Gastrocnemius medialis (tissue), 4 donors: ENCODE results near the gene TERB1. TPM values are rescaled to one million over a fixed set of nuclear protein-coding genes. Genes with fewer than 3 reads are reported as not detected.

Experiments used
- ATAC-seq, 2 donors: fragments of 150-250 bp; one replicate each; pipeline ENCODE4 v1.9.1; 2016
- DNase-seq, 2 donors: peaks; one replicate each; pipeline ENCODE4 v3.0.0-alpha.2; 2019
- H3K27ac ChIP-seq, 4 donors: fragments of 200-600 bp; sonication (generic); 1 replicate in 1 of 4; 2 replicates in 3 of 4; pipeline ENCODE4 v1.5.1; 2016 to 2018; ENCODE audit warnings: mild to moderate bottlenecking in 2 of 4, moderate library complexity in 1 of 4
- H3K27me3 ChIP-seq, 3 donors: fragments of 200-600 bp; sonication (generic) in 2 of 3; 1 replicate in 1 of 3; 2 replicates in 2 of 3; pipeline versions ENCODE4 v1.5.1 to v1.6.0; 2016 to 2019; ENCODE audit warnings: mild to moderate bottlenecking in 1 of 3, moderate library complexity in 1 of 3
- H3K36me3 ChIP-seq, 2 donors: fragments of 200-600 bp; sonication (generic) in 1 of 2; one replicate each; pipeline ENCODE4 v1.5.1; 2017 to 2018
- H3K4me1 ChIP-seq, 2 donors: fragments of 200-600 bp; sonication (generic) in 1 of 2; one replicate each; pipeline ENCODE4 v1.5.1; 2016 to 2017; ENCODE audit warnings: mild to moderate bottlenecking in 2 of 2
- H3K4me3 ChIP-seq, 4 donors: fragments of 200-600 bp; sonication (generic) in 3 of 4; 1 replicate in 1 of 4; 2 replicates in 3 of 4; pipeline ENCODE4 v1.5.1; 2016 to 2019; ENCODE audit warnings: mild to moderate bottlenecking in 2 of 4
- H3K9me3 ChIP-seq, 3 donors: fragments of 200-600 bp; sonication (generic) in 2 of 3; 1 replicate in 1 of 3; 2 replicates in 2 of 3; pipeline ENCODE4 v1.5.1; 2016 to 2019
- POLR2A ChIP-seq, 2 donors: fragments of 450-650 bp; IDR thresholded peaks; one replicate each; pipeline ENCODE4 v1.6.1; 2017; ENCODE audit warnings: antibody characterized with exemption in 2 of 2, mild to moderate bottlenecking in 2 of 2, moderate library complexity in 2 of 2
- in situ Hi-C, 4 donors: fragments of 200-750 bp; cut with MboI; loops; one replicate each; pipeline versions ENCODE4 v1.15.0 to v1.8.0; 2017; ENCODE audit warnings: low sequenced_read_pairs in 4 of 4
- intact Hi-C: fragments of 100-400 bp; cut with DNase I; formaldehyde crosslinking; loops from one replicate; pipeline ENCODE4 v1.15.1; 2023; ENCODE audit warnings: low total_unique reads
- total RNA-seq, 4 donors: library from RNA; depleted of rRNA; stranded (reverse); fragments of >200 nt; gene quantifications; one replicate each; pipeline versions ENCODE4 v1.1.0 to v1.2.3, GENCODE V29; 2016
- TF ChIP-seq, protein P1 (sequence below), 5 experiments: fragments of 450-650 bp in 3 of 5; fragments of 200-600 bp in 2 of 5; sonication (generic) in 2 of 5; IDR thresholded peaks in 4 of 5; conservative IDR thresholded peaks in 1 of 5; 1 replicate in 4 of 5; 2 replicates in 1 of 5; pipeline ENCODE4 v1.5.1; 2016 to 2019; ENCODE audit warnings: antibody characterized with exemption in 5 of 5, mild to moderate bottlenecking in 3 of 5, moderate library complexity in 3 of 5

The TERB1 gene
- total RNA-seq, 4 donors from 2014 or later, result not detected

GRCh38 chr16:66848172-66848571, 46.8 kb upstream of the TERB1 start:
- Histone ChIP-seq H3K27ac (no peak overlapping the region), H3K4me1 (peaks cover 0 to 6% of the 10 kb centered on the region in 2 donors), H3K27me3 (peaks cover 25 to 30% (median 26%) of the 10 kb centered on the region in 3 donors), H3K36me3 (no peaks in the 10 kb centered on the region), H3K4me3 (no peak overlapping the region), H3K9me3 (no peaks in the 10 kb centered on the region)
- no peak for TF ChIP-seq POLR2A (IDR thresholded peaks at IDR 0.05)
- TF ChIP-seq, protein P1, sequence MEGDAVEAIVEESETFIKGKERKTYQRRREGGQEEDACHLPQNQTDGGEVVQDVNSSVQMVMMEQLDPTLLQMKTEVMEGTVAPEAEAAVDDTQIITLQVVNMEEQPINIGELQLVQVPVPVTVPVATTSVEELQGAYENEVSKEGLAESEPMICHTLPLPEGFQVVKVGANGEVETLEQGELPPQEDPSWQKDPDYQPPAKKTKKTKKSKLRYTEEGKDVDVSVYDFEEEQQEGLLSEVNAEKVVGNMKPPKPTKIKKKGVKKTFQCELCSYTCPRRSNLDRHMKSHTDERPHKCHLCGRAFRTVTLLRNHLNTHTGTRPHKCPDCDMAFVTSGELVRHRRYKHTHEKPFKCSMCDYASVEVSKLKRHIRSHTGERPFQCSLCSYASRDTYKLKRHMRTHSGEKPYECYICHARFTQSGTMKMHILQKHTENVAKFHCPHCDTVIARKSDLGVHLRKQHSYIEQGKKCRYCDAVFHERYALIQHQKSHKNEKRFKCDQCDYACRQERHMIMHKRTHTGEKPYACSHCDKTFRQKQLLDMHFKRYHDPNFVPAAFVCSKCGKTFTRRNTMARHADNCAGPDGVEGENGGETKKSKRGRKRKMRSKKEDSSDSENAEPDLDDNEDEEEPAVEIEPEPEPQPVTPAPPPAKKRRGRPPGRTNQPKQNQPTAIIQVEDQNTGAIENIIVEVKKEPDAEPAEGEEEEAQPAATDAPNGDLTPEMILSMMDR (IDR thresholded peaks at IDR 0.05 in 4 of 5, conservative IDR thresholded peaks at IDR 0.05 in 1 of 5), result no peak
- ATAC-seq (no peak), DNase-seq (no peak)
- intact Hi-C loops (no loop called here), in situ Hi-C loops (no loop called here)

GRCh38 chr16:66847533-66848067, 46.2 kb upstream of the TERB1 start:
- in situ Hi-C loops, result no loop called here
- Histone ChIP-seq H3K27me3 (peaks cover 25 to 30% (median 26%) of the 10 kb centered on the region in 3 donors), H3K9me3 (no peaks in the 10 kb centered on the region), H3K4me3 (no peak overlapping the region), H3K27ac (no peak overlapping the region), H3K36me3 (no peaks in the 10 kb centered on the region), H3K4me1 (peaks cover 0 to 6% of the 10 kb centered on the region in 2 donors)
- DNase-seq (no peak), ATAC-seq (no peak)
- intact Hi-C loops, result no loop called here
- TF ChIP-seq, protein P1 (IDR thresholded peaks at IDR 0.05 in 4 of 5, conservative IDR thresholded peaks at IDR 0.05 in 1 of 5), result no peak
- TF ChIP-seq POLR2A (IDR thresholded peaks at IDR 0.05), result no peak

DNA sequence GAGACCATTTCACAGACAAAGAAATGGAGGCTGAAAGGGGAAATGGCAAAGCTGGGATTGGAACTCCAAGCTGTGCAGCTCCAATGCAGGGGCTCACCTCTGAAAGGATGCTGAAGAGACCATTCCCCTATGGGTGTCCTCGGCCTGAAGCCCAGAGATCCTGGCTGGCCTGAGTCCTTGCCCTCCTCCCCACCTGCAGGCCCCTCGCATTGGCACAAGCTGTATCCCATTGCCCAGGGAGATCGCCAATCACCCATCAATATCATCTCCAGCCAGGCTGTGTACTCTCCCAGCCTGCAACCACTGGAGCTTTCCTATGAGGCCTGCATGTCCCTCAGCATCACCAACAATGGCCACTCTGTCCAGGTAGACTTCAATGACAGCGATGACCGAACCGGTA, 45.4 kb upstream of the TERB1 start:
- in situ Hi-C loops (no loop called here), intact Hi-C loops (no loop called here)
- Histone ChIP-seq H3K27ac (no peak overlapping the region), H3K9me3 (no peaks in the 10 kb centered on the region), H3K36me3 (no peaks in the 10 kb centered on the region), H3K27me3 (peaks cover 25 to 30% (median 26%) of the 10 kb centered on the region in 3 donors), H3K4me1 (peaks cover 0 to 6% of the 10 kb centered on the region in 2 donors), H3K4me3 (no peak overlapping the region)
- no peak for DNase-seq
- no peak for ATAC-seq
- TF ChIP-seq POLR2A (IDR thresholded peaks at IDR 0.05), result no peak
- TF ChIP-seq, protein P1 (IDR thresholded peaks at IDR 0.05 in 4 of 5, conservative IDR thresholded peaks at IDR 0.05 in 1 of 5), result no peak

- TF ChIP-seq, protein P1 (IDR thresholded peaks at IDR 0.05 in 4 of 5, conservative IDR thresholded peaks at IDR 0.05 in 1 of 5), result no peak
- no peak for TF ChIP-seq POLR2A (IDR thresholded peaks at IDR 0.05)
- in situ Hi-C loops, result no loop called here
- intact Hi-C loops, result no loop called here
- ATAC-seq (no peak), DNase-seq (no peak)
- Histone ChIP-seq H3K36me3 (no peaks in the 10 kb centered on the region), H3K27ac (no peak overlapping the region), H3K4me3 (no peak overlapping the region), H3K27me3 (peaks cover 25 to 30% (median 26%) of the 10 kb centered on the region in 3 donors), H3K4me1 (peaks cover 0 to 6% of the 10 kb centered on the region in 2 donors), H3K9me3 (no peaks in the 10 kb centered on the region)
These were observed 44.9 kb upstream of the TERB1 start for GRCh38 chr16:66846266-66846665.

DNA sequence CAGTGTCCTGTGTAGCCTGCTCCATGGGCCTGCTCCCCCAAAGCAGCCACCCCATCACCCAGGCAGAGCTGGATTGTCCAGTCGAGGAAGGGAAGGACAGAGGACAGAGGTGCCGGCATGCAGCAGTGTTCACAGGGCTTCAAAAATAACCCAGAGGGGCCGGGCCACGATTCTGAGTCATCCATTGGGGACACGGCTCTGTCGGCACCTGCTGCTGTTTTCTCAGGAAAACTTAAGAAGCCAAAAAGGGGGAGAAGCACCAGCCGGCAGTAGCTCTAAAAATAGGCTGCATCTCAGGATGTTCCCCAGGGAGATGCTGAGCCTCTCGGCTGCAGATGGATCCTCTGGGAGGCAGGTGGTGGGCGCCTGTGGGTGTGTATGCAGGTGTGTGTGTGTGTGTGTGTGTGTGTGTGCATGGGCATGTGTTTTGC, 44.4 kb upstream of the TERB1 start:
- Histone ChIP-seq H3K36me3 (no peaks in the 10 kb centered on the region), H3K4me1 (peaks cover 0 to 6% of the 10 kb centered on the region in 2 donors), H3K27me3 (peaks cover 25 to 30% (median 26%) of the 10 kb centered on the region in 3 donors), H3K9me3 (no peaks in the 10 kb centered on the region), H3K27ac (no peak overlapping the region), H3K4me3 (no peak overlapping the region)
- peak in 1 of 2 donors; percentile 77 for ATAC-seq
- TF ChIP-seq, protein P1 (IDR thresholded peaks at IDR 0.05 in 4 of 5, conservative IDR thresholded peaks at IDR 0.05 in 1 of 5), result no peak
- TF ChIP-seq POLR2A (IDR thresholded peaks at IDR 0.05), result no peak
- in situ Hi-C loops (no loop called here), intact Hi-C loops (no loop called here)
- peak in 1 of 2 donors; percentile 22 for DNase-seq
